ENCODE results near the gene RIPOR2. TPM values are rescaled to one million over a fixed set of nuclear protein-coding genes. Genes with fewer than 3 reads are reported as not detected.

RIPOR2 gene
- total RNA-seq, 1 donor from 2014 or later = 49.0 TPM

- no peaks in the 10 kb centered on the region for H3K36me3 ChIP-seq
- H3K27me3 ChIP-seq = no peaks in the 10 kb centered on the region
- H3K4me1 ChIP-seq = no peaks in the 10 kb centered on the region
- peaks cover 0 to 5% of the 10 kb centered on the region in 2 donors for H3K9me3 ChIP-seq
- no peak for TF ChIP-seq CTCF (IDR thresholded peaks at IDR 0.05)
- H3K27ac ChIP-seq = no peak overlapping the region
- DNase-seq (ENCODE audit: low spot score in 2 of 2) = no peak
- intact Hi-C loops (cut with DNase I) = no loop called here
- H3K4me3 ChIP-seq = no peak overlapping the region
These were observed 59.0 kb downstream of the RIPOR2 start for GRCh38 chr6:24876499-24877465.

GRCh38 chr6:24875534-24875901, 60.2 kb downstream of the RIPOR2 start:
- H3K4me3 ChIP-seq = no peak overlapping the region
- H3K27ac ChIP-seq = no peak overlapping the region
- no peaks in the 10 kb centered on the region for H3K4me1 ChIP-seq
- no peaks in the 10 kb centered on the region for H3K27me3 ChIP-seq
- DNase-seq (ENCODE audit: low spot score in 2 of 2) = no peak
- no peak for TF ChIP-seq CTCF (IDR thresholded peaks at IDR 0.05)
- H3K36me3 ChIP-seq = no peaks in the 10 kb centered on the region
- intact Hi-C loops (cut with DNase I) = no loop called here
- H3K9me3 ChIP-seq = peaks cover 0 to 5% of the 10 kb centered on the region in 2 donors

GRCh38 chr6:24874776-24875533, 60.8 kb downstream of the RIPOR2 start:
- no peaks in the 10 kb centered on the region for H3K4me1 ChIP-seq
- H3K4me3 ChIP-seq = no peak overlapping the region
- intact Hi-C loops (cut with DNase I) = no loop called here
- DNase-seq (ENCODE audit: low spot score in 2 of 2) = no peak
- TF ChIP-seq CTCF (IDR thresholded peaks at IDR 0.05) = no peak
- H3K36me3 ChIP-seq = no peaks in the 10 kb centered on the region
- no peaks in the 10 kb centered on the region for H3K27me3 ChIP-seq
- peaks cover 0 to 5% of the 10 kb centered on the region in 2 donors for H3K9me3 ChIP-seq
- H3K27ac ChIP-seq = no peak overlapping the region

GRCh38 chr6:24874128-24874527, 61.6 kb downstream of the RIPOR2 start:
- no peak for DNase-seq (ENCODE audit: low spot score in 2 of 2)
- TF ChIP-seq CTCF (IDR thresholded peaks at IDR 0.05) = no peak
- intact Hi-C loops (cut with DNase I) = no loop called here

GRCh38 chr6:24872779-24873178, 63.0 kb downstream of the RIPOR2 start:
- intact Hi-C loops (cut with DNase I) = no loop called here
- no peaks in the 10 kb centered on the region for H3K4me1 ChIP-seq
- peaks cover 0 to 5% of the 10 kb centered on the region in 2 donors for H3K9me3 ChIP-seq
- TF ChIP-seq CTCF (IDR thresholded peaks at IDR 0.05) = no peak
- no peak for DNase-seq (ENCODE audit: low spot score in 2 of 2)
- H3K27me3 ChIP-seq = no peaks in the 10 kb centered on the region
- no peak overlapping the region for H3K4me3 ChIP-seq
- no peaks in the 10 kb centered on the region for H3K36me3 ChIP-seq
- H3K27ac ChIP-seq = no peak overlapping the region

More at GRCh38 chr6:24874128-24874527, 61.6 kb downstream of the RIPOR2 start:
- Histone ChIP-seq H3K4me1 (no peaks in the 10 kb centered on the region), H3K9me3 (peaks cover 0 to 5% of the 10 kb centered on the region in 2 donors), H3K27me3 (no peaks in the 10 kb centered on the region), H3K4me3 (no peak overlapping the region), H3K27ac (no peak overlapping the region), H3K36me3 (no peaks in the 10 kb centered on the region)

Measured in ascending aorta (tissue), 2 donors.